22Rv1 (cell line): Measurements from ENCODE around the gene EVL.

ENCODE experiments used
- ZFX ChIP-seq: fragments of 450-650 bp; IDR thresholded peaks from 2 replicates; pipeline ENCODE4 v1.6.1; 2017; ENCODE audit warnings: antibody characterized with exemption, borderline replicate concordance
- TF ChIP-seq, protein P1 (sequence below): fragments of 450-650 bp; IDR thresholded peaks from 2 replicates; pipeline ENCODE4 v1.5.1; 2017; ENCODE audit warnings: mild to moderate bottlenecking

DNA sequence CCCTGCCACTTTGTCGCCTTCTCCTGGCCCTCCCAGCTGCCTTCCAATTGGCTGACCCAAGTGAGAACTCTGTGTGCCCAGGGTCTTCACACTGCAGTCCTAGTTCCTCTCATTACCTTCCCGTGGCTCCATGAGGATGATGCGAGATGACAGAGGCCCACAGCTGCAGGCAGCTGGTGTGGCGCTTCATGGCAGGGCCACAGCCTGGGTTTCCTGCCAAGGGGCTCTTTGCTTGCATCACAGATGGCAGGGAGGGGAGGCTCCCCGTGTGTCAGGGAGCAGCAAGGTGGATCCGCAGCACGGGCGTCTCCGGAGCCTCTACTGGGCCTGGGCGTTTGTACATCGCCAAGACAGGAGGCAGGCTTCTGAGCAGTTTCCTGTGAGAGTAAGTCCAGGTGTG is 65.3 kb downstream of the EVL start:
- TF ChIP-seq, protein P1, sequence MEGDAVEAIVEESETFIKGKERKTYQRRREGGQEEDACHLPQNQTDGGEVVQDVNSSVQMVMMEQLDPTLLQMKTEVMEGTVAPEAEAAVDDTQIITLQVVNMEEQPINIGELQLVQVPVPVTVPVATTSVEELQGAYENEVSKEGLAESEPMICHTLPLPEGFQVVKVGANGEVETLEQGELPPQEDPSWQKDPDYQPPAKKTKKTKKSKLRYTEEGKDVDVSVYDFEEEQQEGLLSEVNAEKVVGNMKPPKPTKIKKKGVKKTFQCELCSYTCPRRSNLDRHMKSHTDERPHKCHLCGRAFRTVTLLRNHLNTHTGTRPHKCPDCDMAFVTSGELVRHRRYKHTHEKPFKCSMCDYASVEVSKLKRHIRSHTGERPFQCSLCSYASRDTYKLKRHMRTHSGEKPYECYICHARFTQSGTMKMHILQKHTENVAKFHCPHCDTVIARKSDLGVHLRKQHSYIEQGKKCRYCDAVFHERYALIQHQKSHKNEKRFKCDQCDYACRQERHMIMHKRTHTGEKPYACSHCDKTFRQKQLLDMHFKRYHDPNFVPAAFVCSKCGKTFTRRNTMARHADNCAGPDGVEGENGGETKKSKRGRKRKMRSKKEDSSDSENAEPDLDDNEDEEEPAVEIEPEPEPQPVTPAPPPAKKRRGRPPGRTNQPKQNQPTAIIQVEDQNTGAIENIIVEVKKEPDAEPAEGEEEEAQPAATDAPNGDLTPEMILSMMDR: no peak
- TF ChIP-seq ZFX: no peak
